Endothelial cell of umbilical vein (primary cell): ENCODE results near the gene ZNFX1. TPM values are rescaled to one million over a fixed set of nuclear protein-coding genes. Genes with fewer than 3 reads are reported as not detected.

ENCODE experiments used
- BruUV-seq: library from RNA; stranded (reverse); fragments of 400-500 nt; replicated peaks from 2 replicates; lab custom pipeline; 2021; lab: Mats Ljungman, UMichigan
- CTCF ChIA-PET: fragments of 300-600, 350-600 bp; sonication (Branson Sonifier 250); formaldehyde crosslinking; loops from one replicate; lab custom pipeline; 2021; ENCODE audit warnings: antibody characterized with exemption, inconsistent platforms; lab: Charles Lee
- POLR2A ChIA-PET: fragments of 300-600, 350-600 bp; sonication (Branson Sonifier 250); formaldehyde crosslinking; loops from one replicate; lab custom pipeline; 2021; ENCODE audit warnings: antibody characterized with exemption, inconsistent platforms; lab: Charles Lee
- DNase-seq: peaks from one replicate; pipeline ENCODE4 v3.0.0-alpha.2; 2011; ENCODE audit warnings: low read depth, low spot score
- FAIRE-seq: peaks from 2 replicates; lab custom pipeline; 2011; peaks lifted over from hg19 to GRCh38; lab: Jason Lieb, UNC
- H2AFZ ChIP-seq: 2 replicates; pipeline ENCODE4 v1.6.0; 2012; ENCODE audit warnings: low read depth, low read length, control low read depth, inconsistent platforms
- H3K27ac ChIP-seq: 2 replicates; pipeline ENCODE4 v1.5.1; 2011; ENCODE audit warnings: low read depth, mild to moderate bottlenecking, control low read depth, low read length, moderate library complexity; ENCODE audit not compliant: insufficient read depth
- H3K27me3 ChIP-seq, 2 experiments: 2 replicates each; pipeline versions ENCODE4 v1.6.0 to v1.6.1; 2011; ENCODE audit warnings: low read length in 2 of 2, mixed read lengths in 1 of 2; ENCODE audit not compliant: control insufficient read depth in 2 of 2, insufficient read depth in 2 of 2
- H3K36me3 ChIP-seq, 2 experiments: 2 replicates in 1 of 2; 3 replicates in 1 of 2; pipeline ENCODE4 v1.5.1; 2011; ENCODE audit warnings: low read length in 2 of 2, mild to moderate bottlenecking in 1 of 2, moderate library complexity in 1 of 2; ENCODE audit not compliant: control insufficient read depth in 2 of 2, insufficient read depth in 2 of 2; ENCODE audit errors: extremely low read depth in 1 of 2
- H3K4me1 ChIP-seq: 3 replicates; pipeline ENCODE4 v1.5.1; 2011; ENCODE audit warnings: mild to moderate bottlenecking, low read length; ENCODE audit not compliant: control insufficient read depth, insufficient read depth; ENCODE audit errors: extremely low read depth
- H3K4me2 ChIP-seq: 2 replicates; pipeline ENCODE4 v1.6.1; 2011; ENCODE audit warnings: low read length, control low read depth, mixed read lengths; ENCODE audit not compliant: insufficient read depth
- H3K4me3 ChIP-seq, 3 experiments: fragments of 200-600 bp in 1 of 3; sonication (generic), shearing (Covaris generic) in 1 of 3; replicated peaks in 1 of 3; 2 replicates each; pipeline ENCODE4 v1.5.1; 2011 to 2016; ENCODE audit warnings: control low read depth in 3 of 3, low read length in 3 of 3, mild to moderate bottlenecking in 2 of 3, inconsistent platforms in 1 of 3, low read depth in 1 of 3, moderate library complexity in 1 of 3; ENCODE audit not compliant: insufficient read depth in 1 of 3
- H3K79me2 ChIP-seq: 2 replicates; pipeline ENCODE4 v1.6.0; 2012; ENCODE audit warnings: low read length, inconsistent platforms; ENCODE audit not compliant: control insufficient read depth, insufficient read depth
- H3K9ac ChIP-seq: replicated peaks from 2 replicates; pipeline ENCODE3; 2011; ENCODE audit warnings: low read length, control low read depth; ENCODE audit not compliant: insufficient read depth; ENCODE audit errors: extremely low read depth
- H3K9me1 ChIP-seq: replicated peaks from 3 replicates; pipeline ENCODE4 v1.6.0; 2011; ENCODE audit warnings: mild to moderate bottlenecking, low read length; ENCODE audit not compliant: control insufficient read depth, insufficient read depth; ENCODE audit errors: extremely low read depth
- H3K9me3 ChIP-seq: replicated peaks from 2 replicates; pipeline ENCODE4 v1.5.1; 2012; ENCODE audit warnings: low read length, inconsistent platforms; ENCODE audit not compliant: control insufficient read depth, insufficient read depth
- H4K20me1 ChIP-seq: replicated peaks from 2 replicates; pipeline ENCODE3; 2011; ENCODE audit warnings: mild to moderate bottlenecking, low read length; ENCODE audit not compliant: control insufficient read depth, insufficient read depth; ENCODE audit errors: extremely low read depth
- EZH2 ChIP-seq: IDR thresholded peaks from 2 replicates; pipeline ENCODE4 v1.6.1; 2012; ENCODE audit warnings: borderline replicate concordance, low read depth, mild to moderate bottlenecking, moderate library complexity, low read length, inconsistent platforms; ENCODE audit not compliant: severe bottlenecking
- FOS ChIP-seq: IDR thresholded peaks from 2 replicates; pipeline ENCODE4 v1.6.1; 2011; ENCODE audit warnings: mild to moderate bottlenecking, low read length, moderate library complexity, borderline replicate concordance; ENCODE audit not compliant: insufficient read depth
- GATA2 ChIP-seq: IDR thresholded peaks from 2 replicates; pipeline ENCODE4 v1.7.0; 2011; ENCODE audit warnings: low read depth, mild to moderate bottlenecking, moderate library complexity, mixed read lengths, low read length; ENCODE audit not compliant: insufficient read length, insufficient read depth
- JUN ChIP-seq: IDR thresholded peaks from 2 replicates; pipeline ENCODE4 v1.6.1; 2011; ENCODE audit warnings: borderline replicate concordance, low read depth; ENCODE audit not compliant: insufficient read length, insufficient read depth
- MYC ChIP-seq: IDR thresholded peaks from one replicate; pipeline ENCODE4 v1.6.1; 2011; ENCODE audit warnings: mild to moderate bottlenecking, low read depth, low read length
- POLR2A ChIP-seq: IDR thresholded peaks from 2 replicates; pipeline ENCODE4 v1.6.1; 2012; ENCODE audit warnings: low read depth, mild to moderate bottlenecking, control low read depth, low read length
- POLR2AphosphoS5 ChIP-seq: IDR thresholded peaks from 2 replicates; pipeline ENCODE4 v1.6.1; 2012; ENCODE audit warnings: low read depth, mild to moderate bottlenecking, control low read depth, low read length, moderate library complexity; ENCODE audit not compliant: insufficient read depth
- dilution Hi-C: fragments of 300-500 bp; cut with MboI; formaldehyde crosslinking; loops from one replicate; pipeline ENCODE4 v1.15.0; 2019; ENCODE audit warnings: low sequenced_read_pairs; ENCODE audit not compliant: extremely low pct_ligation_motif_present
- intact Hi-C: fragments of 100-400 bp; cut with micrococcal nuclease; formaldehyde crosslinking; loops from one replicate; pipeline ENCODE4 v1.10.0; 2022
- polyA plus RNA-seq, 4 experiments: library from polyadenylated mRNA; depleted of rRNA in 3 of 4; stranded (reverse) in 3 of 4; unstranded in 1 of 4; fragments of >200 nt; gene quantifications; 2 replicates each; pipeline versions ENCODE4 v1.2.1 to v1.2.3, GENCODE V29; 2011 to 2012; ENCODE audit warnings: missing spikeins in 1 of 4
- total RNA-seq: library from RNA; stranded (reverse); gene quantifications from 2 replicates; pipeline ENCODE4 v1.2.3, GENCODE V29; 2021
- TF ChIP-seq, protein P1 (sequence below), 2 donors: IDR thresholded peaks; 1 replicate in 1 of 2; 2 replicates in 1 of 2; pipeline ENCODE4 v1.5.1; 2011; ENCODE audit warnings: low read length in 2 of 2, mild to moderate bottlenecking in 2 of 2, moderate library complexity in 2 of 2, control low read depth in 1 of 2, inconsistent platforms in 1 of 2, low read depth in 1 of 2; ENCODE audit not compliant: insufficient read depth in 1 of 2; ENCODE audit errors: extremely low read depth in 1 of 2

The ZNFX1 gene
- total and polyA plus RNA-seq, 2 donors (not counting 3 experiments of a cell fraction or from before 2014, with no cell fraction given), result 8.3 to 27.9 TPM

DNA sequence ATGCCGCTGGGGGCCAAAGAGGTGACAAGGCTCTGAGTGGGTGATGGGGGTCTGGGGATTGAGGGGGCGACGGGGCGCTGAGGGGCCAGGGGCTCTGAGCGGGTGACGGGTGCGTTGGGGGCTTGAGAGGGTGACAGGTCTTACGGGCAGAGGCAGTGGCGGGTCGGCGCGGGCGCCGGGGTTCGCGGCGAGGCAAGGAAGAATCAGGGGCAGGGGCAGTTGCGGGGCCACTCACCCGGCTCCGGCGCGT is 146 bp downstream of the ZNFX1 start:
- DNase-seq (no peak), FAIRE-seq (no peak)
- no peak for TF ChIP-seq EZH2
- TF ChIP-seq POLR2AphosphoS5, result no peak
- no peak for TF ChIP-seq FOS
- ChIA-PET CTCF (interaction anchor here (4.2 kb wide), 1 partner anchor 31 kb away, joined by 16 read pairs; no protein-coding TSS in a partner anchor), POLR2A (interaction anchor here (0.7 to 0.8 kb wide), 3 partner anchors 10 to 43 kb away, joined by 3 to 8 read pairs (median 3); no protein-coding TSS in a partner anchor)
- Histone ChIP-seq H3K4me3 (peak overlapping the region; percentile 77 to 97 (median 86)), H3K9ac (peak overlapping the region; percentile 94), H2AFZ (no peak overlapping the region), H3K4me2 (peak overlapping the region; percentile 97), H3K4me1 (peaks cover 38% of the 10 kb centered on the region), H3K9me1 (no peaks in the 10 kb centered on the region), H3K27ac (peak overlapping the region; percentile 73), H3K79me2 (peaks cover 82% of the 10 kb centered on the region), H3K9me3 (no peaks in the 10 kb centered on the region), H4K20me1 (peaks cover 16% of the 10 kb centered on the region), H3K27me3 (no peaks in the 10 kb centered on the region), H3K36me3 (peaks cover 32 to 35% of the 10 kb centered on the region in 2 experiments)
- no TSS peak for BruUV-seq
- intact Hi-C loops (loop anchor here (2.0 kb wide), 1 partner anchor 45 kb away; no protein-coding TSS in a partner anchor), dilution Hi-C loops (no loop called here)

- H2AFZ ChIP-seq, result peak overlapping the region; percentile 32
- ChIA-PET CTCF (interaction anchor here (0.6 to 4.2 kb wide), 3 partner anchors 28 to 43 kb away, joined by 3 to 16 read pairs (median 14); no protein-coding TSS in a partner anchor), POLR2A (interaction anchor here (0.6 to 0.8 kb wide), 5 partner anchors 10 to 58 kb away, joined by 3 to 9 read pairs (median 5); partner anchors contain the start of gene DDX27)
- peaks cover 12% of the 10 kb centered on the region for H4K20me1 ChIP-seq
- peaks cover 34% of the 10 kb centered on the region for H3K4me1 ChIP-seq
- H3K9ac ChIP-seq, result peak overlapping the region; percentile 94
- FAIRE-seq (peak; percentile 70), DNase-seq (no peak)
- peak overlapping the region; percentile 73 for H3K27ac ChIP-seq
- TF ChIP-seq EZH2 (no peak), GATA2 (no peak), JUN (no peak), POLR2A (no peak), FOS (no peak), MYC (no peak)
- TF ChIP-seq, protein P1, sequence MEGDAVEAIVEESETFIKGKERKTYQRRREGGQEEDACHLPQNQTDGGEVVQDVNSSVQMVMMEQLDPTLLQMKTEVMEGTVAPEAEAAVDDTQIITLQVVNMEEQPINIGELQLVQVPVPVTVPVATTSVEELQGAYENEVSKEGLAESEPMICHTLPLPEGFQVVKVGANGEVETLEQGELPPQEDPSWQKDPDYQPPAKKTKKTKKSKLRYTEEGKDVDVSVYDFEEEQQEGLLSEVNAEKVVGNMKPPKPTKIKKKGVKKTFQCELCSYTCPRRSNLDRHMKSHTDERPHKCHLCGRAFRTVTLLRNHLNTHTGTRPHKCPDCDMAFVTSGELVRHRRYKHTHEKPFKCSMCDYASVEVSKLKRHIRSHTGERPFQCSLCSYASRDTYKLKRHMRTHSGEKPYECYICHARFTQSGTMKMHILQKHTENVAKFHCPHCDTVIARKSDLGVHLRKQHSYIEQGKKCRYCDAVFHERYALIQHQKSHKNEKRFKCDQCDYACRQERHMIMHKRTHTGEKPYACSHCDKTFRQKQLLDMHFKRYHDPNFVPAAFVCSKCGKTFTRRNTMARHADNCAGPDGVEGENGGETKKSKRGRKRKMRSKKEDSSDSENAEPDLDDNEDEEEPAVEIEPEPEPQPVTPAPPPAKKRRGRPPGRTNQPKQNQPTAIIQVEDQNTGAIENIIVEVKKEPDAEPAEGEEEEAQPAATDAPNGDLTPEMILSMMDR (IDR thresholded peaks at IDR 0.05; ENCODE audit: extremely low read depth in 1 of 2, insufficient read depth in 1 of 2, low read depth in 1 of 2, low read length in 2 of 2), result no peak
- peaks cover 79% of the 10 kb centered on the region for H3K79me2 ChIP-seq
- peaks cover 27 to 31% of the 10 kb centered on the region in 2 experiments for H3K36me3 ChIP-seq
- no peaks in the 10 kb centered on the region for H3K27me3 ChIP-seq
- no peaks in the 10 kb centered on the region for H3K9me1 ChIP-seq
- peak overlapping the region; percentile 97 for H3K4me2 ChIP-seq
- dilution Hi-C loops, result no loop called here
- BruUV-seq, result no TSS peak
- no peaks in the 10 kb centered on the region for H3K9me3 ChIP-seq
- peak overlapping the region; percentile 77 to 97 (median 86) for H3K4me3 ChIP-seq
- intact Hi-C loops, result loop anchor here (1.0 kb wide), 1 partner anchor 31 kb away; no protein-coding TSS in a partner anchor
Measured at GRCh38 chr20:49276961-49277785, 684 bp downstream of the ZNFX1 start.
